HG03280 (cell line): ENCODE measurements around the gene EDEM1.
A peak's percentile ranks its signal among the peaks of the same experiment; 100 is the strongest.

Experiments
- ATAC-seq: cut with Tn5 transposase; IDR thresholded peaks from one replicate; pipeline ENCODE4 v1.9.1; 2021; ENCODE audit warnings: mild to moderate bottlenecking, moderate library complexity; ENCODE audit not compliant: unreplicated experiment

EDEM1 gene

DNA sequence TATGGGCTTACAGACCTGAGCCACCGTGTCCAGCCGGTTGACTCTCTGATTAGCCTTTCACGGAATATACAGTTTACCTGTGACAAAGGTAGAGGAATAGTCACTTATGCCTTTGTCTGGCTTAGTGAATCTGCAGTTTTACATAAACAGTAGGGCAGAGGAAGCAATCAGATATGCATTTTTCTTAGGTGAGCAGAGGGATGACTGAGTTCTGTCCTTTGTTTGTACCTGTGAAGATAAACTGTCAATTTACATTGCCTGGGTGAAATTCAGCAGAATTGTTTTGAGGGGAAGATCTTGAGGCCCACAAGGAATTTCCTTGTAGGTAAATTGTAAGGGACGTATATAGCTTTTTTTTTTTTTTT is 10.8 kb downstream of the EDEM1 start:
- no peak for ATAC-seq

DNA sequence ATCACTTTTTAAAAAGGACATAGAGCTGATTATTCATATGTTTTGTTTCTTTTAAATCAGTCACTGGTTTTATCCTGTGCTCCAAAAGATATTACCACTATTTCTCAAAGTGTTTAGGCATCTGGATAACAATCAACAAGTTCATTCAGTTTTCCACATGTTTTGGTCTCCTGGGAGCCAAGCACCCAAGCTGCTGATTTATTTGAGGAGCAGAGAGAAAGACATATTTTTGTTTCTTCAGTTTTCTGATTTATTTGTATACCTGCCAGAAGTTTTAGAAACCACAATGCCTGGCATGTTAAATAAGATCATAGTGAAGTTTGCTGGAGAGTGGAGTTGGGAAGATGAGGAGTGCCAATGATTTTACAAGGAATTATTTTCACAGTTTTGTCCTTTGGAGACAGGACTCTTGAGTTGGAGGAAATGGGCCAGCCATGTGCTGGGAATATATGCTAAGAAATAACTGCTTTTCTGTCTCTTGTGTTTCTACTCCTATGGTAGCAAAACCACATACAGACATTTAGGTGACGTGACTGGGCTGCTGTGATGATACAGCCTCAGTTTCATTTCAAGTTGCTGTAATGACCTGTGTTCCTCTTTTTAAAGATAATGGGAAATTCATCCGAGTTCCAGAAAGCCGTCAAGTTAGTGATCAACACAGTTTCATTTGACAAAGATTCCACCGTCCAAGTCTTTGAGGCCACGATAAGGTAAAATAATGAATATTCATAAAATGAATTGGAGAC is 11.7 kb downstream of the EDEM1 start:
- ATAC-seq, result peak; percentile 30

DNA sequence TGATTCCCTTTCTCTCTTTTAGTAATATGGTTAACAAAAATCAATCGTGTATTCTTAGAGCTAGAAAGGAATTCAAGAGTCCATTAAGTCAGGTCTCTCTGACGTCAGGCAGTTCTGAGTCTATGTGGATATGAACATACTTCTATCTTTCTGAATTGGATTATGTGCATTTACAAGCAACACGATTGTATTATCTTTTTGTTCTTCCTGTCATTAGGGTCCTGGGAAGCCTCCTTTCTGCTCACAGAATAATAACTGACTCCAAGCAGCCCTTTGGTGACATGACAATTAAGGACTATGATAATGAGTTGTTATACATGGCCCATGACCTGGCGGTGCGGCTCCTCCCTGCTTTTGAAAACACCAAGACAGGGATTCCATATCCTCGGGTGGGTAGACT is 14.0 kb downstream of the EDEM1 start:
- no peak for ATAC-seq

DNA sequence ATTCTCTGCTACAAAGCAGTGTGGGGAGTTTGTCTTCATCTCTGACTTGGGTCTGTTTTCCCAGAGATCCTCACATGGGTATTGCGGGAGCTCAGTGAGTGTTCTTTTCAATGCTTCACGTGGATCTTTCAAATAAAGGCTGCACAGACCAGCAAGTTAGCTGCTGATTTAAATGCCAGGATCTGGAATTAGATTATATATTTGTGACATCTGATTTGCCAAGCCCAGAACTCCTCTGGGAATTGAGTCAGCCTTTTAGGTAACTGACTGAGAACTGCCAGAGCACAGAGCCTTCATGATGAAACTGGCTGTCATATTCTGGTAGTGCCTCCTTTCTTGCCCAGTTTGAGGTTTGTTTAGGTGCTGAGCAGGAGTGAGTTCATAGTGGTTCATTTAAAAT is 14.7 kb downstream of the EDEM1 start:
- no peak for ATAC-seq

DNA sequence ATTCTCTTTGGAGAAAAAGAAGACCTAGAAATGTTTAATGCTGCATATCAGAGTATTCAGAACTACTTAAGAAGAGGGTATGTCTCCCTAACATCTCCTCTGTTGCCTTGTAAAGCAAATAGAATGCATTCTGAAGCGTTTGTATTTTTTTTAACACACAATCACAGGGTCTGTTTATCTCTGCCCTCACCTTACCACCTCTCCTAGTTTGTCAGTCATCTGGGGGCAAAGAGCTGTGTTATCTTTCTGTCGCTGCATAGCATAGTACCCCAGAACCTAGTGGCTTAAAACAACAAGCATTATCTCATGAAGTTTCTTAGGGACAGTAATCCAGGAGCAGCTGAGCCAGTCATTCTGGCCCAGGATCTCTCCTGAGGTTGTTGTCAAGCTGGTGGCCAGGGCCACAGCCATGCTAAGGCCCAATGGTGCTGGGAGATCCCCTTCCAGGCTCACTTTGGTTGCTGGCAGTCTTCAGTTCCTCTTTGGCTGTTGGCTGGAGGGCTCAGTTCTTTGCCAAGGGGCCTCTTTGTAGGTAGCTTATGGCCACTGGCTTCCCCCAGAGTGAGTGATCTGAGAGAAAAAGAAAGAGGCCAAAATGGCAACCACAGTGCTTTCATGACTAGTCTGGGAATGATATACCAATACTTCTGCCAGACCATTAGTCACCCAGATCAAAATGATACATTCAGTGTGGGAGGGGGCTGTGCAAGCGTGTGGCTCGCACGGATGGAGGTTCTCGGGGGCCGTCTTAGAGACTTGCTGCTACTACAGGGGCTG is 17.8 kb downstream of the EDEM1 start:
- ATAC-seq, result peak; percentile 95

DNA sequence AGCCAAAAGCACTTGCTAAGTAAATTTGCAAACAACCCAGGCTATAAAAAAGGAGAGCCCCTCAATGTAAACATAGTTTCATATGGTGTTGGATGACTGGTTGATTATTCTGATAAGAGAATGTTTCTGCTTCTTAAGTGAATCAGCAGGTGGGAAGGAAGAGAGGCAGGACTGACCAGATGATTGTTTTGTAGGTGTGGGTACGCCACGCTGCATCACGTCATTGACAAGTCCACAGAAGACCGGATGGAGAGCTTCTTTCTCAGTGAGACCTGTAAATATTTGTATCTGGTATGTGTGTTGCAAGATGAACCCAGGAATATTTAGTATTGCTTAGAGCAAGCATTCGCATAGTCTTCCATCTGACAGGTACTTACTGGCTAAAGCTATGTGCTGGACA is 23.4 kb downstream of the EDEM1 start:
- ATAC-seq, result no peak

DNA sequence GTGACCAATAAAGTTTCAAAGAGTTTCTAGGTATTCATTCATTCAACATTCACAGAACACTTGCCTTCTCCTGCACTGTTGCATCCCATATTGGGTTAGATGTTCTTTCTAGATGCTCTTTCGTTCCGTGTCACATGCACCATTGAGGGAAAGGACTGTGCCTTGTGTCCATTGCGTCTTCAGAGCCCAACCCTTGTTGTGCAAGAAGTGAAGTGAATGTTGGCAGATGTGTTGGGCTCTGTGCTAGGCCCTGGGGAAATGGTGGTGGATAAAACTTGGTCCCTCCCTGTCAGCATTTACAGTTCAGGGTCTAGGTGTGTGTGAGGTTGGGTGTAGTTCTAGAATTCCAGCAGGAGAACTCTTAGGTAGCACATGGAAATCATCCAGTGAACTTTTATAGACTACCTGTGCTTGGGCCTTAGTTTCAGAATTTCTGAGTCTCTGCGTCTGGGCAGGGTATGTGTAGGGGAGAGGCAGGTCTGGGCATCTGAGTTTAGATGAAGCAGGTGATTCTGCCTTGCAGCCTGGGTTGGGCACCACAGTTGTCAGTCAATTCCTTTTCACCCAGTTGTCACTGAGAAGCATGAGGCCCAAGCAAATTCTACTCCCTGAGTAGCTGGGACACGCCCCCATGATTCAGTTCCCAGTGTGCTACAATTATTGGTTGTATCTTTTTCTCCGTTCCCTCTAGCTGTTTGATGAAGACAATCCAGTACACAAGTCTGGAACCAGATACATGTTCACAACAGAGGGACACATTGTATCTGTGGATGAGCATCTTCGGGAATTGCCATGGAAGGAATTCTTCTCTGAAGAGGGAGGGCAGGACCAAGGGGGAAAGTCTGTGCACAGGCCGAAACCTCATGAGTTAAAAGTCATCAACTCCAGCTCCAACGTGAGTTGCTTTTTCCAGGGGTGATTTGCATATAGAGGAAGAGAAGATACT is 25.4 kb downstream of the EDEM1 start:
- ATAC-seq, result no peak

DNA sequence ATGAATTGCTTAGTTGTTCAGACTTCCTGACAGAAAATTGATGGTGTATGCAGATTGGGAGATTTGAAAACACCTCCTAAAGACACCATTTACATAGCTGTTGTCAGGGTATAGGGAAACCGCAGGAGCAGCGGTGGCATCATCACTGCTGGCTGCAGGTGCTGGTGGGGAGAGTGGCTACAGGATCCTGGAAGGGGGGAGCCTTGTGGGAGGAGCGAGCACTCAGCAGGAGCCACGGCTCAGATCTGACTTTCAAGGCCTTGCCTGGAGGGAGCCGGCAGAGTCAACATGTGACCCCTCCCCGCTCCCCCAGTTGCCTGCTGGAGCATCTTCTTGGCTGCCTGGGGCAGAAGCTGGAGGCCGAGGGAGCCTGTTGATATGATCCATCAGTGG is 26.1 kb downstream of the EDEM1 start:
- no peak for ATAC-seq

DNA sequence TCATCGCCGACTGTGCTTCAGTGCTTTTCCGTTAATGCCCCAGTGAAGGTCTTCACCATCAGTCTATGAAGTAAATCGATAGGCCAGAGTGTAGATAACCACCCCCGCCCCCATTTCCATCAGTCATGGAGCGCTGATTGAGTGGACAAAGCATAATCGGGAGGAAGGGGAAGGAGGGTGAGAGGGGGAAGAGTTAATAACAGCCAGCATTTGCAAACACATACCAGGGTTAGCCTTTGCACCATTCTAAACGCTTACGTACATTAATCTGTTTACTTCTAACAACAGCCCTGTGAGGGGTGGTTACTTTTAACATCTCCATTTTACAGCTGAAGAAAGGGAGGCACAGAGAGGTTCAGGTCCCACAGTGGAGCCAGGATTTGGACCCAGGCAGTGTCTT is 26.8 kb downstream of the EDEM1 start:
- no peak for ATAC-seq

DNA sequence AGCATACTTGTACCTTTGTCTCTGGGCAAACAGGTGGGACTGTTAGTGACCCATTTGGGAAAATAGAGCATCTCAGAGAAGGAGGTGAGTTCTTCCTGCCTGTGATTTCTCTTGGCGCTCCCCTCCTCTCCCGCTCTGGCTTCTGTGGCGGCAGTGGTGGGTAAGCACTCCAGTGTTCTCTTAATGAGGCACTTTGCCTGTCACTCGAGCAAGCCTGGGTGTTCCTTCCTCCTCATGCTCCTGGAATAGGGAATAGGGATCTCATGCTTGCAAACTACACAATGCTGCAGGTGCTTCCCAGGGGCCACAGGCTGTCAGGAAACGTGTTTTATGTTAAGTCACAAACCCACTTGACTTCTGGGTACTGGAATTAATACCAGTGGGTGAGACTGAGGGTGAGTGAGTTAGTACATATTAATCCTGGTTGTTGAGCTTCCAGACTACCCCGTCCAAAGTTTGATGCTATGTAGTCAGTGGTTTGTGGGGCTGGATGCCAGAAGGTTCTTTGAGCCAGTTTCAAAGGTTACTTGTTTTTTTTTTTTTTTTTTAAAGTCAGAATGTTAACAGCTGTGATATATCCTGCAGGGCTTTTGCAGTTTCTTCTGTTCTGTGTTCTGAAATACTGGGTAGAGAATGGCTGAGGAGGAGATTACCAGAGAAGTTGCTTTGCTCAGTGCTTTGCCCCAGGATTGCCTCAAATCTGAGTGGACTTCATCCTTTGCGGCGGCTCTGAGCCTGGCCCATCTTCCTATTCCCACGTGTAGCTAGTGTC is 30.5 kb downstream of the EDEM1 start:
- no peak for ATAC-seq

DNA sequence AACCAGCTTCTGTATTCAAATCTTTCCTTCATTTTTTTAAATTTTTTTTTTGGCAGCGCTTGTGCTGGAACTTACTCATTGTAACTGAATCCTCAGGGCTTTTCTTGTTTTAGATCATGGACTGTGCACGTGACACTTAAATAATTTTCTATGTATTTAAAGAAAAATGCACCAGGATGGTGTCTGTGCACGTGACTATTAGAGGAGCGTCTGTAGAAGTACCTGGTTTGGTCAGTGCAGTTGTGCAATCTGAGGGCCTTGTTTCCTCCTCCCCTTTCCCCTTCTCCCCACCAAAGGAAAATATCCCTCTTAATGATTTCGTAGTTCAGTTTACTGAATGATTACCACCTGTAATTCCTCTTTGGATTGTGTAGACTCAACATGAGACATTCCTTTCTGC is 31.3 kb downstream of the EDEM1 start:
- ATAC-seq, result no peak

DNA sequence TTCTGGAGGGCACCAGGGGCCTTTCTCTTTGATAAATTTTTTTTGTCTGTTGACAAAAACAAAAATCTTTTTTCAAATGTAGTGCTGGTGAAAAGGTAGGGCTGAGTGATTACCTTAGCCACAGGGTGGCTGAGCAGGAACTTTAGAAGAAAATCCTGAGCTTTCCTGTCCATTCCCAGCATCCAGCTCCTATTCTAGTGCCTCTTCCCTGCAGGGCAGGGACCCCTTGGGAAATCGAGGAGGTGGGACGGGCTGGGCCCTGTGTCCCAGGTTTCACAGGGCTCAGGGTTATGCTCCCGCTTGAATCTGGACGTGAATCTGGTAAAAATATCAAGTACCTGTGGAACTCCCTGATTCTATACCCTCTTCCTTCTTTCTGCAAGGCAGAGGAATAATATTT is 31.7 kb downstream of the EDEM1 start:
- no peak for ATAC-seq

DNA sequence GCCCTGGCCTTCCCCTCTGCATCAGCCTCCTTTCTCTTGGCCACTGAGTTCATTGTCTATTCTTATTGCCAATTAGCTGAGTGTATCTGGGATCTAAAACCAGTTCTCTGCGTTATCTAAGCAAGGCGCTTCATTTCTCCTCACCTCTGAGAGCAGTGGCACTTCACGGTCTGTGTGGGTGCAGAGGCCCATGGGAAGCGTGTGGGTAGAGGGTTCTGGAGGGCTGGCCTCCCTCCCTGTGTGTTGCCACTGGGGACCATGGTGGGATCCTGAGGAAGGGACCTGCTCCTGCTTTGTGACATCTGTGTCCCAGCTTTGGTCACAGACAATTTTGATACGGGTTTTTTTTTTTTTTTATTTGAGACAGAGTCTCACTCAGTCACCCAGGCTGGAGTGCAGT is 32.7 kb downstream of the EDEM1 start:
- no peak for ATAC-seq

DNA sequence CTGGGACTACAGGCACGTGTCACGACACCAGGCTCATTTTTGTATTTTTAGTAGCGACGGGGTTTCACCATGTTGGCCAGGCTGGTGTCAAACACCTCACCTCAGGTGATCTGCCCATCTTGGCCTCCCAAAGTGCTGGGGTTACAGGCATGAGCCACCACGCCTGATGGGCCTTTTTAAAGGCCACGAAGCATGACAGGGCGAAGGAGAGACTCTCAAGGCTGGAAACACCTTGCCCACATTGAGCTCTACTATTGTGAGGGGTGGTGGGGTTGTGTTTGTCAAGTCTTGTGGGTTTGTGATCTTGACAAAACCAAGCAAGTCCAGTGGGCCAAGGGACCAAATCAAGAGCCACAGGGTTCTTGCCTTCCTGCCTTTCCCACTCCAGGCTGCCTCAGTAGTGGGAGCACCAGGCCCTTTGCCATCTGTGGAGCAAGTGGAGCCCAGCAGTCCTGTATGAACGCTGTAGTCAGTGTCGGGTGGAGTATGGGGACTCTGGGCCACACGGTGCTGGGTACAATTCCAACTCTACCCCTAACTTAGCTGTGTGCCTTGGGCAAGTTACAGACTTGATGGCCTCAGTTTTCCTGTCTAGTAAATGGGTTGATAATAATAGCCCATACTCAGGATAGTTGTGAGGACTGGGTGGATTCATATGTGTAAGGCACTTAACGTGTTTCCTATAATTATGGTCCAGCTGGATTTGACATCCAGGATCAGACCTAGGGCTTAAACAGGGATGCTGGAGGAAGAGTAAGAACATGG is 33.3 kb downstream of the EDEM1 start:
- no peak for ATAC-seq

DNA sequence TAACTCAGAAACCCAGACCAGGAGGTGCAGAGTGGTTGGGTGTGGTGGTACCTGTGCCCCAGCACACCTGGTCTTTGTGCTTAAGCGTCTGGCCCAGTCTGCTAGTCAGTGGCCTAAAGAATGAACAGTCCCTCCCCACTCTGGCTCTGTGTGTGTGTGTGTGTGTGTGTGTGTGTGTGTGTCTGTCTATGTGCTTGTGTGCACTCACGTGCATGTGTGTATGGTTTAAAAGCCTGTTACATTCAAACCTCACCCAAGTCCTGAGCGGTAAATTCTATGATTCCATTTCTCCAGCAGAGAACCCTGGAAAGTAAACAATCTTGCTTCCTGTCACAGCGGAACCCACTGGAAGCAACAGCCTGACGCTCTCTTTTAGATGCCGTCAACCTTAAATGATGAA is 34.2 kb downstream of the EDEM1 start:
- no peak for ATAC-seq

DNA sequence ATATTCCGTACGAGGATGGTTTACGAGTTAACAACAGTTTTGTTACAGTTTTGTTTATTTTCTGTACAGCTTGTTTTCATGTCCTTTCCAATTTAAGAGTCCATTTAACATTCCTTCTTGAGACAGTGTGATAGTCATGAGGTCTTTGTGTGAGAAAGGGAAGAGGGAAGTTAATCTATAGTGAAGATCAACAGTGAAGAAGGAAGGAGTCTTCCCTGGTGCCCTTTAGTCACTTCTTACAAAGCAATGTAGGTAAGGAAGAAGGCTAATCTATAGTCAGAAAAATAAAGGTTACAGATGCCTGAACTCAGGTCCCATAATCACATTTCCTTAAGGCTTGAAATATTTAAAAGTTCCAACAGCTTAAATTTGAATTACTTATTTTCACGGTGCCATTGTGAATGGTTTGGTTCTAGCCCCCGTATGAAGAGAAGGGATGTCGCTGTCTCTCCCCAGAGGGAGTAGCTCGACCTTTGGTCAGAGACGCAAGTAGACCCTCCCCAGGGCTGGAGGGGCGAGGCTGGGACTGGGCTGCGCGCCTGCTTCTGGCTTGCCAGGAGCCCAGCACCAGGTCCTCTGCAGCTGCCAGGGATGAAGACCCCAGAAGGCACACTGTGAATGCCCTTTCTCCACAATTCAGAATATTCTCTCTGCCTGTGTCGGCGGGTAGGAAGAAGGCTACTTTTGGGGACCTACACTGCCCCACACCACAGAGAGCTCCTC is 34.9 kb downstream of the EDEM1 start:
- ATAC-seq, result no peak

DNA sequence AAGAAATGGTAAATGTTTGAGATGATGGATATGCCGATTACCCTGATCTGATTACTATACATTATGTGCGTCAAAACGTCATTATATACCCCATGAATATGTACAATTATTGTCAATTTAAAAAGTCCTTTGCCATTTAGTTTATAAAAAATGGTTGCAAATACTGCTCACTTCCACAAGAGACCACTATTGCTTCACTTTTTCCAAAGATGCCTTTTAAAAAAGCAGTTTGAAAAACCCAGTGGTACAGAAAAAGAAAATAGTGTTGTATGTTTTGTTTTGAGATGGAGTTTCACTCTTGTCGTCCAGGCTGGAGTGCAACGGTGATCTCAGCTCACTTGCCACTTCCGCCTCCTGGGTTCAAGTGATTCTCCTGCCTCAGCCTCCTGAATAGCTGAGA is 39.3 kb downstream of the EDEM1 start:
- ATAC-seq, result no peak

DNA sequence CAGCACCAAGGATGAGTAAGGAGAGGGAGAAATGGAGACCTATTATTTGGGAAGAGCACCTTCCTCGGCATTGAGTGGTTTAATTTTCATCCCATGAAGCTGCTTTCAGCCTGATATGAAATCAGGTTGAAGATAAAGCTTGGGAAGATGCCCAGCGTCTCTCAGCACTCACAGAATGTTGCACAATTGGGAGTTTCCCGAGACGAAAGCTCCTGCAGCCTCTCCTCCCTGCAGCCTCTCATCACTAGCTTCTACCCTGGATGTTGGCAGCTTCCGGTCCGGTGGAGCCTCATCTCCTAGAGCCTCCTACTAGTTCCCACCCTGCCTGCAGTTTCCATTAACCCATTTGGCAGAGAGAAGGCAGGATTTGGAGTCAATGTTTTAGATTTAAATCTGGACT is 40.3 kb downstream of the EDEM1 start:
- ATAC-seq, result no peak

DNA sequence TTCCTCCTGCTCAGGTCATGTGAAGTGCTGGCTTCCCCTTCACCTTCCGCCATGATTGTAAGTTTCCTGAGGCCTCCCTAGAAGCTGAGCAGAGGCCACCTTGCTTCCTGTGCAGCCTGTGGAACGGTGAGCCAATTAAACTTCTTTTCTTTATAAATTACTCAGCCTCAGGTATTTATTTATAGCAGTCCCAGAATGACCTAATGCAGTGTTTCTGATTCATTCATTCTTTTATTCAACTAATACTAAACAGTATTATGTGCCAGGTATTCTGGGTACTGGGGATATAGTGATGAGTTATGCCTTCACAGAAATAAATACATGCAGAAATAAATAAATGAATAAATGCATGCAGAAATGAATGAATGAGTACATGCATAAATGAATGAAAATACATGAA is 41.9 kb downstream of the EDEM1 start:
- ATAC-seq, result no peak
